Dedifferentiated amniotic fluid mesenchymal stem cell (primary cell): ENCODE results near the gene FAM181A.

ENCODE experiments used
- DNase-seq: peaks from one replicate; pipeline ENCODE4 v3.0.0-alpha.2; 2016; ENCODE audit errors: extremely low spot score

FAM181A gene

GRCh38 chr14:93929048-93929535, 1.9 kb downstream of the FAM181A start:
- no peak for DNase-seq

GRCh38 chr14:93929657-93930056, 2.5 kb downstream of the FAM181A start:
- no peak for DNase-seq

- DNase-seq: no peak
Observed at GRCh38 chr14:93930296-93930988, 3.3 kb downstream of the FAM181A start.

GRCh38 chr14:93930989-93931307, 3.8 kb downstream of the FAM181A start:
- DNase-seq: no peak

GRCh38 chr14:93932642-93933041, 5.5 kb downstream of the FAM181A start:
- DNase-seq: no peak

GRCh38 chr14:93935213-93935612, 8.1 kb downstream of the FAM181A start:
- no peak for DNase-seq

GRCh38 chr14:93936245-93936644, 9.1 kb downstream of the FAM181A start:
- DNase-seq: no peak

- DNase-seq: no peak
Observed at GRCh38 chr14:93936926-93937325, 9.8 kb downstream of the FAM181A start.

GRCh38 chr14:93937519-93937918, 10.4 kb downstream of the FAM181A start:
- DNase-seq: no peak

GRCh38 chr14:93938751-93939303, 11.7 kb downstream of the FAM181A start:
- DNase-seq: no peak

- no peak for DNase-seq
Observed at GRCh38 chr14:93939304-93940229, 12.4 kb downstream of the FAM181A start.

GRCh38 chr14:93940437-93940836, 13.3 kb downstream of the FAM181A start:
- no peak for DNase-seq

- peak; percentile 66 for DNase-seq
Observed at GRCh38 chr14:93941293-93941910, 14.3 kb downstream of the FAM181A start.

- DNase-seq: no peak
Observed at GRCh38 chr14:93943052-93943451, 15.9 kb downstream of the FAM181A start.

- DNase-seq: no peak
Observed at GRCh38 chr14:93943930-93944329, 16.8 kb downstream of the FAM181A start.

- DNase-seq: no peak
Observed at GRCh38 chr14:93944348-93945069, 17.4 kb downstream of the FAM181A start.

GRCh38 chr14:93945070-93945399, 17.9 kb downstream of the FAM181A start:
- DNase-seq: no peak

GRCh38 chr14:93946104-93946503, 19.0 kb downstream of the FAM181A start:
- DNase-seq: no peak

- DNase-seq: no peak
Observed at GRCh38 chr14:93946541-93947090, 19.5 kb downstream of the FAM181A start.

GRCh38 chr14:93947282-93947681, 20.1 kb downstream of the FAM181A start:
- DNase-seq: no peak

GRCh38 chr14:93949511-93950075, 22.4 kb downstream of the FAM181A start:
- DNase-seq: no peak
